PC-3 (cell line): Measurements from ENCODE around the gene MED26. TPM values are rescaled to one million over a fixed set of nuclear protein-coding genes. Genes with fewer than 3 reads are reported as not detected.

Experiments used
- ATAC-seq: fragments of 200-7000 bp; cut with Tn5 transposase; 2 replicates; pipeline ENCODE4 v1.9.1; 2020; ENCODE audit warnings: mild to moderate bottlenecking, moderate library complexity
- BruUV-seq: library from RNA; stranded (reverse); fragments of 400-500 nt; replicated peaks from 2 replicates; lab custom pipeline; 2021; lab: Mats Ljungman, UMichigan
- CTCF ChIA-PET: fragments of 300-600 bp; sonication (Branson Sonifier 250); formaldehyde crosslinking; loops from one replicate; lab custom pipeline; 2022; ENCODE audit warnings: antibody characterized with exemption; lab: Charles Lee
- POLR2A ChIA-PET: fragments of 300-600 bp; sonication (Branson Sonifier 250); formaldehyde crosslinking; loops from one replicate; lab custom pipeline; 2022; ENCODE audit warnings: antibody characterized with exemption; ENCODE audit not compliant: unreplicated experiment; lab: Charles Lee
- DNase-seq: peaks from one replicate; pipeline ENCODE4 v3.0.0-alpha.2; 2015
- H2AFZ ChIP-seq: fragments of 300-600 bp; sonication (generic); 2 replicates; pipeline ENCODE4 v1.6.0; 2016; ENCODE audit warnings: antibody characterized with exemption, low read length
- H3F3A ChIP-seq: fragments of 300-600 bp; sonication (generic); one replicate; pipeline ENCODE4 v1.6.0; 2017; ENCODE audit warnings: antibody characterized with exemption, low read length, control low read depth, mild to moderate bottlenecking; ENCODE audit not compliant: unreplicated experiment
- H3K27ac ChIP-seq: fragments of 300-600 bp; sonication (generic); 2 replicates; pipeline ENCODE4 v1.5.1; 2016; ENCODE audit warnings: mild to moderate bottlenecking, low read length
- H3K27me3 ChIP-seq: fragments of 300-600 bp; sonication (generic); 2 replicates; pipeline ENCODE4 v1.6.1; 2016; ENCODE audit warnings: low read length, mixed read lengths
- H3K36me3 ChIP-seq: fragments of 300-600 bp; sonication (generic); 2 replicates; pipeline ENCODE4 v1.6.1; 2016; ENCODE audit warnings: low read depth, mixed run types, low read length, mixed read lengths
- H3K4me1 ChIP-seq: fragments of 300-600 bp; sonication (generic); 2 replicates; pipeline ENCODE4 v1.5.1; 2016; ENCODE audit warnings: low read length; ENCODE audit not compliant: insufficient read depth
- H3K4me2 ChIP-seq: fragments of 300-600 bp; sonication (generic); 2 replicates; pipeline ENCODE4 v1.6.0; 2016; ENCODE audit warnings: low read length
- H3K4me3 ChIP-seq: fragments of 300-600 bp; sonication (generic); 2 replicates; pipeline ENCODE4 v1.5.1; 2016; ENCODE audit warnings: mild to moderate bottlenecking, low read length, mixed read lengths
- H3K79me2 ChIP-seq: fragments of 300-600 bp; sonication (generic); 2 replicates; pipeline ENCODE4 v1.6.1; 2017; ENCODE audit warnings: low read length, mixed read lengths
- H3K9ac ChIP-seq: fragments of 300-600 bp; sonication (generic); 2 replicates; pipeline ENCODE4 v1.6.0; 2016; ENCODE audit warnings: mild to moderate bottlenecking, low read length
- H3K9me2 ChIP-seq: fragments of 300-600 bp; sonication (generic); replicated peaks from 2 replicates; pipeline ENCODE4 v1.6.1; 2016; ENCODE audit warnings: mixed run types, low read length, mixed read lengths
- H3K9me3 ChIP-seq: fragments of 300-600 bp; sonication (generic); 2 replicates; pipeline ENCODE4 v1.6.1; 2016; ENCODE audit warnings: low read length, mixed read lengths
- H4K20me1 ChIP-seq: fragments of 300-600 bp; sonication (generic); 2 replicates; pipeline ENCODE4 v1.6.1; 2016; ENCODE audit warnings: low read length, mixed read lengths
- CTCF ChIP-seq: fragments of 300-600 bp; sonication (generic); conservative IDR thresholded peaks from 2 replicates; pipeline ENCODE4 v1.5.1; 2017; ENCODE audit warnings: antibody characterized with exemption, low read depth, mild to moderate bottlenecking, low read length
- EZH2 ChIP-seq: fragments of 300-600 bp; sonication (generic); IDR thresholded peaks from one replicate; pipeline ENCODE4 v1.6.1; 2017; ENCODE audit warnings: antibody characterized with exemption, mild to moderate bottlenecking, low read length; ENCODE audit not compliant: unreplicated experiment
- EZH2phosphoT487 ChIP-seq: fragments of 300-600 bp; sonication (generic); IDR thresholded peaks from 2 replicates; pipeline ENCODE4 v1.6.1; 2018; ENCODE audit warnings: mild to moderate bottlenecking, antibody characterized with exemption, low read length, borderline replicate concordance
- intact Hi-C: fragments of 100-400 bp; cut with micrococcal nuclease; formaldehyde crosslinking; loops from 2 replicates; pipeline ENCODE4 v1.9.0; 2023
- total RNA-seq: library from RNA; depleted of rRNA; stranded (reverse); fragments of >200 nt; gene quantifications from 2 replicates; pipeline ENCODE4 v1.2.3, GENCODE V29; 2014

MED26 gene
- total RNA-seq, 1 experiment from 2014 or later, result 17.5 TPM

GRCh38 chr19:16605115-16605514, 22.9 kb downstream of the MED26 start:
- Histone ChIP-seq H4K20me1 (peaks cover 85% of the 10 kb centered on the region), H3K27ac (no peak overlapping the region), H3K9ac (no peak overlapping the region), H3K4me2 (no peak overlapping the region), H3K79me2 (peaks cover 97% of the 10 kb centered on the region), H3K36me3 (no peaks in the 10 kb centered on the region), H2AFZ (no peak overlapping the region), H3K27me3 (no peaks in the 10 kb centered on the region), H3K9me3 (no peaks in the 10 kb centered on the region), H3K4me3 (no peak overlapping the region), H3K9me2 (no peaks in the 10 kb centered on the region), H3F3A (no peaks in the 10 kb centered on the region), H3K4me1 (peaks cover 13% of the 10 kb centered on the region)
- DNase-seq (no peak), ATAC-seq (no peak)
- BruUV-seq, result no TSS peak
- CTCF ChIA-PET, result no interaction called here
- intact Hi-C loops, result no loop called here
- POLR2A ChIA-PET, result no interaction called here
- TF ChIP-seq EZH2, result no peak
- TF ChIP-seq EZH2phosphoT487, result no peak
- no peak for TF ChIP-seq CTCF

- Histone ChIP-seq H3K4me2 (no peak overlapping the region), H3K4me3 (no peak overlapping the region), H3K27ac (no peak overlapping the region), H3K9me2 (no peaks in the 10 kb centered on the region), H3K9me3 (no peaks in the 10 kb centered on the region), H2AFZ (no peak overlapping the region), H3F3A (no peaks in the 10 kb centered on the region), H3K4me1 (peaks cover 13% of the 10 kb centered on the region), H3K79me2 (peaks cover 97% of the 10 kb centered on the region), H4K20me1 (peaks cover 86% of the 10 kb centered on the region), H3K9ac (no peak overlapping the region), H3K27me3 (no peaks in the 10 kb centered on the region), H3K36me3 (no peaks in the 10 kb centered on the region)
- ChIA-PET POLR2A (no interaction called here), CTCF (no interaction called here)
- DNase-seq (no peak), ATAC-seq (no peak)
- BruUV-seq, result no TSS peak
- intact Hi-C loops, result no loop called here
- TF ChIP-seq EZH2 (no peak), EZH2phosphoT487 (no peak), CTCF (no peak)
These were observed 23.4 kb downstream of the MED26 start for GRCh38 chr19:16604615-16605014.

- BruUV-seq, result no TSS peak
- peaks cover 87% of the 10 kb centered on the region for H4K20me1 ChIP-seq
- H3K9me2 ChIP-seq, result no peaks in the 10 kb centered on the region
- no peak overlapping the region for H3K27ac ChIP-seq
- peaks cover 3% of the 10 kb centered on the region; the same call in 1 of the 2 replicates for H3K4me1 ChIP-seq
- H3K4me2 ChIP-seq, result no peak overlapping the region
- no peak overlapping the region for H2AFZ ChIP-seq
- H3K27me3 ChIP-seq, result no peaks in the 10 kb centered on the region
- POLR2A ChIA-PET, result no interaction called here
- no peak overlapping the region for H3K9ac ChIP-seq
- DNase-seq, result no peak
- TF ChIP-seq EZH2 (no peak), CTCF (no peak), EZH2phosphoT487 (no peak)
- intact Hi-C loops, result no loop called here
- CTCF ChIA-PET, result no interaction called here
- H3K4me3 ChIP-seq, result no peak overlapping the region
- H3K79me2 ChIP-seq, result peaks cover 97% of the 10 kb centered on the region
- no peaks in the 10 kb centered on the region for H3K36me3 ChIP-seq
- no peaks in the 10 kb centered on the region for H3K9me3 ChIP-seq
- no peaks in the 10 kb centered on the region for H3F3A ChIP-seq
- no peak for ATAC-seq
These were observed 24.9 kb downstream of the MED26 start for GRCh38 chr19:16603090-16603489.
